Lung microvascular endothelial cell (primary cell): ENCODE measurements around the gene RPL13. TPM values are rescaled to one million over a fixed set of nuclear protein-coding genes. Genes with fewer than 3 reads are reported as not detected.
A peak's percentile ranks its signal among the peaks of the same experiment; 100 is the strongest.
"Not testable (repeated sequence)": the region's sequence is repeated elsewhere in the genome, so short reads cannot be mapped to it uniquely, and the experiment has no call there.

Experiments
- DNase-seq, 2 donors: peaks; one replicate each; pipeline versions ENCODE4 v3.0.0 to v3.0.0-alpha.2; 2010; ENCODE audit warnings: low read depth in 2 of 2
- total RNA-seq: library from RNA; depleted of rRNA; stranded (reverse); fragments of >200 nt; gene quantifications from 2 replicates; pipeline ENCODE4 v1.2.1, GENCODE V29; 2014

Gene RPL13
- total RNA-seq, 1 donor from 2014 or later: 4,242 TPM

DNA sequence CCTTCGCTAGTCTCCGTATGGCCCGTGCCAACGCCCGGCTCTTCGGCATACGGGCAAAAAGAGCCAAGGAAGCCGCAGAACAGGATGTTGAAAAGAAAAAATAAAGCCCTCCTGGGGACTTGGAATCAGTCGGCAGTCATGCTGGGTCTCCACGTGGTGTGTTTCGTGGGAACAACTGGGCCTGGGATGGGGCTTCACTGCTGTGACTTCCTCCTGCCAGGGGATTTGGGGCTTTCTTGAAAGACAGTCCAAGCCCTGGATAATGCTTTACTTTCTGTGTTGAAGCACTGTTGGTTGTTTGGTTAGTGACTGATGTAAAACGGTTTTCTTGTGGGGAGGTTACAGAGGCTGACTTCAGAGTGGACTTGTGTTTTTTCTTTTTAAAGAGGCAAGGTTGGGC lies 2.5 kb downstream of the RPL13 start:
- DNase-seq: no peak

DNA sequence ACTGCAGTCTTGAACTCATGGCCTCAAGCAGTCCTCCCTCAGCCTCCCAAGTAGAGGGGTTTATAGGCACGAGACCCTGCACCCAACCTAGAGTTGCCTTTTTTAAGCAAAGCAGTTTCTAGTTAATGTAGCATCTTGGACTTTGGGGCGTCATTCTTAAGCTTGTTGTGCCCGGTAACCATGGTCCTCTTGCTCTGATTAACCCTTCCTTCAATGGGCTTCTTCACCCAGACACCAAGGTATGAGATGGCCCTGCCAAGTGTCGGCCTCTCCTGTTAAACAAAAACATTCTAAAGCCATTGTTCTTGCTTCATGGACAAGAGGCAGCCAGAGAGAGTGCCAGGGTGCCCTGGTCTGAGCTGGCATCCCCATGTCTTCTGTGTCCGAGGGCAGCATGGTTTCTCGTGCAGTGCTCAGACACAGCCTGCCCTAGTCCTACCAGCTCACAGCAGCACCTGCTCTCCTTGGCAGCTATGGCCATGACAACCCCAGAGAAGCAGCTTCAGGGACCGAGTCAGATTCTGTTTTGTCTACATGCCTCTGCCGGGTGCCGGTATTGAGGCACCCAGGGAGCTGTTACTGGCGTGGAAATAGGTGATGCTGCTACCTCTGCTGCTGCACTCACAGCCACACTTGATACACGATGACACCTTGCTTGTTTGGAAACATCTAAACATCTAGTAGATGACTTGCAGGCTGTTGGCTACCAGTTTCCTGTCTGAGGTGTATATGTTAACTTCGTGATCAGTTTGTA lies 3.3 kb downstream of the RPL13 start:
- DNase-seq: no peak

DNA sequence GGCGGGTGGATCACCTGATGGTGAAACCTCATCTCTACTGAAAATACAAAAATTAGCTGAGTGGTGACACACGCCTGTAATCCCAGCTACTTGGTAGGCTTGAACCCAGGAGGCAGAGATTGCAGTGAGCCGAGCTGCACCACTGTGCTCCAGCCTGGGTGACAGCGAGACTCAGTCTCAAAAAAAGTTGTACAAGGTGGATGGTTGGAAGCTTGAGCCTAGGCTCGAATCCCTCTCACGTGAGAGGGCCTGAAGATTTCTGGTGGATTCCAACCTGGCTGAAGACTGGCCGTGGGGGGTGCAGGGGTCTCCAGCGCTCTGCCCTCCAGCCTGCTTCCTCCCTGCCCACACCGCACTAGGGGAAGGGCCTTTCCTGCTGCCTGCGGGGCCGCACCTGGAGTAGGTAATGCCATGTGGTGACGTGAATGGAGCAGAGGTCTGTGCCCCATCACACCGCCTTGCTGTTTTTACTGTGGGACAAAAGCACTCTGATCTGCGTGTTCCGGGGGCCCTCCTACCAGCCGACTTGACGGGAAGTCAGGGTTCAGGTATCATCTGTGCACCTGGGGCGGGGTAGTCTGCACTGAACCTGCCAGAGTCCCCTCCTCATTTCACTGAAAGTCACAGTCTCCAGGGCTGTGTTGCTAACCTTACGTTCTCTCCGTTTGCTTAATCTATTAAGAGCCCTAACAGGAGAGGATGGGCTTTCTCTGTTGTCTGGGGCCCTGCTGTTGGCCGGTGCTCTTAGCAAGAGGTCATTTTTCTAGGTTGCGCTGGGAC lies 4.2 kb downstream of the RPL13 start:
- no peak for DNase-seq

DNA sequence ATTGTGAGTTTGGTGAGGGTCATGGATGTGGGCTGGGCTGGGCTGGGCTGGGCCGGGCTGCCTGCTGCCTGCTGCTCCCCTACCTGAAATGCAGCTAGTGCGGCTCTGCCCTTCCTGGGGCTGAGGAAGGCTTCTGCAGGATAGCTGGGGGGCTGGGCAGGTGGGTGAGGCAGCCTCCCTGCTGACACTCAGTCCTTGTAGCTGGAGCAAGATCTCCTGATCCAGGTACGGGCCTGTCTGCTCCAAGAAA lies 4.7 kb downstream of the RPL13 start:
- no peak for DNase-seq

DNA sequence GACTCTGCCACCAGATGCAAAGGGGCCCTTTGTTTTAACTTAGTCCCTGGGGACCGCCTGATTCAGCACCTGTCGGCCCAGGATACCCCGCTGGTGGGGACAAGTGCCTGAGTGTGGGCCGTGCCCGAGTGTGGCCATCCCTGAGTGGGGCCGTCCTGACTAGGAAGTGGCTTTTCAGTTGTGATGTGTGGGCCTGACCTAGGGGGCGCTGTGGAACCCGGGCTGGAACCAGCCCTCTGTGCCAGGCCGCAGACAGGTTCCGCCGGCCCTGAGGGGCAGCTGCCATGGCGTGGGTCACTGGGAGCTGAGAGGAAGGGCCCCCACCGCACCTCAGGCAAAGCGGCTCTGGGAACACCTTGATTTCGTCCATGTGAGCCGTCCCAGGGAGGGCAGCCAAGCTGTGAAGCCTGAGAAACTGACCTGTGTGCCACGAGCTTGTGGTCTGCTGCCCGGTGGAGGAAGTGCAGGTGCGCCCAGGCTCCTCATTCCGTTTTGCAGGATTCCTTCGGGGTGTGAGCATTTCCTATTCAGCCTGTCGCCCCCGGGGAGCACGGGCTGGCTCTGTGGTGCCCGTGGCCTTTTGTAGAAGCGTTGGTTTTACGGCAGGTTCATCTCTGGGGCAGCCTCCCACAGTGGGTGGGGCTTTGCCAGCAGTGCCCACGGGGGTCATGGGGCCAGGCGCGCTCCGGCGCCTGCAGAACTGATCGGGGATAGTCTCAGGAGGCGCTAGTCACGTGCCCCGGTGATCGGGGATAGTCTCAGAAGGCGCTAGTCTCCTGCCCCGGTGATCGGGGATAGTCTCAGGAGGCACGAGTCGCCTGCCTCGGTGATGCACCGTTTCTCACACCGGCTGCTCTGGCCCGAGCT lies 5.3 kb downstream of the RPL13 start:
- peak; percentile 32 to 61 for DNase-seq

DNA sequence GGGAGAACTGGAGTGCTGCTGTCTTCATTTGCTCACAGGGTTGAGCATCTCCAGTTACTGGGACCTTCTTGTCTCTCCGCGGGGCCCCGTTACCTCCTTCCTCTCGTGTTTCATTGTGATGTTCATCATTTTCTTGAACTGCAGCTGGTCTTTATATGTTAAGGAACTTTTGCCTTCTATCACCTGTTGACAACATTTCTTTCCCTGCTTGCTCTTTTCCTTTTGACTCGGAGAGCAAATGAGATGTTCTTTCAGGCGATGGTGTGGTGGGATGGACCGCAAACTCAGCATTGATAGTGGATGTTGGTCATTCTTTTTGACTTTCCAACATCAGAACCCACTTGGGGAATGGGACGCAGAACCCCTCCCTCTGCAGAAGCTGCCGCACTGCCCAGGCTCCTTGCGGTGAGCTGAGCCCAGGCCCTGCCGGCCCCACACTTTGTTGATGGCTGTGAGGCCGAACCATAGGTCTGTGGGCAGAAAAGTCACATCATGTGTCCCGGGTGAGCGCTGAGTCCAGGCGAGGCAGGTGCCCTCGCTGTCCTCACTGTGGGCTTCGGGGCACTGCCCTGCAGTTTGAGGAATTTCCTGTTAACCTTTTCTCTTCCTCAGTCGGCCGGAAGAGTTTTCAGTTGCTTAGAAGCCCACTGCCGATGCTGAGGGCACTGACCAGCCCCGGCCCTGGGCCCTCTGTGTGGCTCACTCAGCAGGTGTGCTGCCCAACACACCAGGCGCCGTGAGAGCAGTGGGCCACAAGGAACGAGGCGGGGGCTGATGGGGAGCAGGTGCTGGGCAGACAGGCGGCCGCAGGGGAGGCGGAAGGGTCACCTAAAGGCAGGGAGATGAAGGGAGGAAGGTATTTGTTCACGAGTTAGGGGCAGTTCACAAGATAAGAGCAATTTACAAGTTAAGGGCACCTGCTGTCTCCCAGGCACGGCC lies 7.4 kb downstream of the RPL13 start:
- no peak for DNase-seq

DNA sequence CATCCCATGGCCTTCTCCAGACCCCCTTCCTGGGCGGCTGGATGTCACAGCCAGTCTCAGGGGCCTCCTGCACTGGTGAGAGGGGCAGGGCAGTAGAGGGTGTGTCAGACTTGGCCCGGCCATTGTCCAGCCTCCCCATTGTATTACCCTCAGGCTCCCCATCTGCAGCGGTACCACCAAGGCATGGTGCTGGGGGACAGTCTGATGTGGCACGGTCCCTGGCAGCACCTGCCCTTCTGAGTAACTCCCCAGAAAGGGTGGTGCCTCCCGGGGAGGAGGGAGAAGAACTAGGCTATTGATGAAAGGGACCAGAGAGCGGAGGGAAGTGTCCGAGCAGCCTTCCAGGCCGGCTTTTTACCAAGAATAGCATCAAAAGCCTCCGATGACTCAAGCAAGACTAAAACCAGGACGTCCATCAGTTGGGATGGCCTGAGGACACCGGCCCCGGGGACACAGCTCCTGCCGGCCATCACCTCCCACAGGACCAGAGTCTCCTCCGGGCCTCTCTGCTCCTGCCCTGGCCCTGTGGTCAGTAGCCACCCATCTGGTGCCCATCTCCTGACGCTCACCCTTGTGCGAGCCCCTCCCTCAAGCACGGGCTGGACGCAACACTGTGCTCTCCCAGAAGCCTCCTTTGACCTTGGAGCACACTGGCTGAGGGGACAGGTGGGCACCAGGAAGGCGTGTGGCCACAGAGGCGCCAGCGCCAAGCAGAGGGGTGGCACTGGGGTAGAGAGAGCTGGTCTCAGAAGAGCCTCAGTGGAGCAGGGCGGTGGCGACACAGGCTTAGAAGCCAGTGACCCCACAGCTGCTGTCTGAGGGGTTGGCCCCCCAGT lies 9.2 kb downstream of the RPL13 start:
- DNase-seq: no peak

DNA sequence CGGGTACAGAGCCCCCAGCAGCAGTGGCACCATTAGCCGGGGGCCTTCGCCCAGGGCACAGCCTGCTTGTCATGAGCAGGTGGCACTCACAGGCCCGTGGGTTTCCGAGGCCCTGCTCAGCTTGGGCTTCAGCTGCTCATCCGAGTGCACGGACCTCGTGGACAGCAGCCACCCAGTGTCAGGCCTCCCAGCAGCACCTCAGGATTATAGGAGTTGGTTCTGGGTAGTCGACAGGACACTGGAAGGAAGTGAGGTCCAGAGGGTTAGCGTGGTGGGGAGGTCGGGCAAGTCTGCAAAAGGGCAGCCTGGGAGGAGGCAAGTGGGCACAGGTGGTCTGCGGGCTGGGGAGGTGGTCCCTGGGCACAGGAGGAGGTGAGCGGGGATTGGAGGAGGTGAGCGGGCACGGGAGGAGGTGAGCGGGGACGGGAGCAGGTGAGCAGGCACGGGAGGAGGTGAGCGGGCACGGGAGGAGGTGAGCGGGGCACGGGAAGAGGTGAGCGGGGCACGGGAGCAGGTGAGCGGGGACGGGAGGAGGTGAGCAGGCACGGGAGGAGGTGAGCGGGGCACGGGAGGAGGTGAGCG lies 10.0 kb downstream of the RPL13 start:
- DNase-seq: no peak

DNA sequence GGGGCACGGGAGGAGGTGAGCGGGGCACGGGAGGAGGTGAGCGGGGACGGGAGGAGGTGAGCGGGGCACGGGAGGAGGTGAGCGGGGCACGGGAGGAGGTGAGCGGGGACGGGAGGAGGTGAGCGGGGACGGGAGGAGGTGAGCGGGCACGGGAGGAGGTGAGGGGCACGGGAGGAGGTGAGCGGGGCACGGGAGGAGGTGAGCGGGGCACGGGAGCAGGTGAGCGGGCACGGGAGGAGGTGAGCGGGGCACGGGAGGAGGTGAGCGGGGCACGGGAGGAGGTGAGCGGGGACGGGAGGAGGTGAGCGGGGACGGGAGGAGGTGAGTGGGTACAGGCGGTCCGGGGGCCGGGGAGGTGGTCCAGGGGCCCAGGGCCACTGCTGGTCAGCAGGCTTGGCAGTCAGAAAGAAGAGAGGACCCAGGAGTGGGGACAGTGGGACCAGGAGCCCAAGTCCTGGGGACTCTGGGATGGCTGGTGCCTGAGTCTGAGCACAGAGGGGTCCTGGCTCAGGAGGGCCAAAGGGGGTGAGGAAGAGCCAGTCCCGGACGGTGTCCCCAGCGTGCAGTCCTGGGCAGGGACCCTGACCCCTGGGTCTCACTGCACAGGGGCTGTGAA lies 10.6 kb downstream of the RPL13 start:
- not testable (repeated sequence) for DNase-seq

DNA sequence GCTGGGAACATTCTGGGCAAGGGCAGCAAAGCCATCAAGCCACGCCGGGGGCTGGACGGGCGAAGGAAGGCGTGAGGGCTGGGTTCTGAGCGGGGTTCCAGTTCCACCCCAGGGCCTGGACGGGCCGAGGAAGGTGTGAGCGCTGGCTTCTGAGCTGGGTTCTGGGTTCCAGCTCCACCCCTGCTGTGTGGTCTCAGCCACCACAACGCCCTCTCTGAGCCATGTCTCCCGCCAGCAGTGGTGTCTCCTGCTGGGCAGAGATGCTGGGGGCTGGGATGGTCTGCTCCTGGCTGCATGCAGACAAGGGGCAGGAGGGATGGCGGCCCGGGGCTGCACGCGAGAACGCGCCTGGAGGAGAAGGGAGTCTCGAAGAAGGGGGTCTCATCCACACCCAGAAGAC lies 11.2 kb downstream of the RPL13 start:
- no peak for DNase-seq

DNA sequence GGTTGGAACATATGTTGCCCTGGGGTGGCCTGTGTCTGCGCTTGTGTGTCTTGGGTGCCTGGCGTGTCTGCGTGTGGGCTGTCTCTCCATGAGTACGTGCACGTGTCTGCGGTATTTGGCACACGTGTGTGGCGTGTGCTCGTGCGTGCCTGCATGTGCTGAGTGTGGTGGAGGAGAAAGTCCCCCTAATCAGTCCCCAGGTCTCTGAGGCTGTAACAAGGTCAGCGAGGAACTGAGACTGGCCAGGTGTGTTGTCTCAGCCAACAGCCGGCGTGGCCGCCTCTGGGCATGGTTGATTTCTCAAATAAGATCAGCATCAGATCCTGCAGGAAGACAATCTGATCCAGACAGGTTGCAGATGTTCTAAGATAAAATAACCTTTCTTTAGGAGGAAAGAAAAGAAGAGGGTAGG lies 11.6 kb downstream of the RPL13 start:
- no peak for DNase-seq

DNA sequence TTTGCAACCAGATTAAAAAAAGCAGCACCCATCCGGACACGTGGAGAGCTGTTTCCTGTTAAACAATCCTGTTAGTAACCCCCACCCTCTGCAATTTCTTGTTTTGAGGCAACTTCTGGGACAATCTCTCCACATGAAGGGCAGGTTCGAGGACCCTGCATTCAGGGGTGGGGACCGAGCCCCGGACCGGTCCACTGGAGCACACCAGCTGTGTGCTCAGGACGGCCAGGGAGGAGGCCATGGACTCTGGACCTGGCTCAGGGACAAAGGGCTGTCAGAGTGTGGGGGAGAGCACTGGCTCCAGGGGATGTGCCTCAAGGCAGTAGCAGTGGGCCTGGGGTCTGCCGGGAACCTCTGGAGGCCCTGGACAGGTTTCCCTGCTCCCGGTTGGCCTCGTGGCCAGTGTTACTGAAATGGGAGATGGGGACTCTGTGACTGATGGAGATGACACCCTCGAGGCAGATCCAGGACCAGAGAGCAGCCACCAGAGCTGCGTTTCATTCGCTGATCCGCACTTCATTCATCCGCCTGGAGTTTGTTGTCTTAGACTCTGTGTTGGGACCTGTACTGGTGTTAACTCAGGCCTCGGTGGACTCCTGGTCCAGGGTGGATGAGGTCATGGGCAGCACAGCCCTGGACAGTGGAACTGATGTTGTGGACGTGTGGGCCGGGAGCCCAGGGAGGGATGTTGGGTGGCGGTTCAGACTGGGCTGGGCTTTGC lies 12.2 kb downstream of the RPL13 start:
- DNase-seq: no peak

DNA sequence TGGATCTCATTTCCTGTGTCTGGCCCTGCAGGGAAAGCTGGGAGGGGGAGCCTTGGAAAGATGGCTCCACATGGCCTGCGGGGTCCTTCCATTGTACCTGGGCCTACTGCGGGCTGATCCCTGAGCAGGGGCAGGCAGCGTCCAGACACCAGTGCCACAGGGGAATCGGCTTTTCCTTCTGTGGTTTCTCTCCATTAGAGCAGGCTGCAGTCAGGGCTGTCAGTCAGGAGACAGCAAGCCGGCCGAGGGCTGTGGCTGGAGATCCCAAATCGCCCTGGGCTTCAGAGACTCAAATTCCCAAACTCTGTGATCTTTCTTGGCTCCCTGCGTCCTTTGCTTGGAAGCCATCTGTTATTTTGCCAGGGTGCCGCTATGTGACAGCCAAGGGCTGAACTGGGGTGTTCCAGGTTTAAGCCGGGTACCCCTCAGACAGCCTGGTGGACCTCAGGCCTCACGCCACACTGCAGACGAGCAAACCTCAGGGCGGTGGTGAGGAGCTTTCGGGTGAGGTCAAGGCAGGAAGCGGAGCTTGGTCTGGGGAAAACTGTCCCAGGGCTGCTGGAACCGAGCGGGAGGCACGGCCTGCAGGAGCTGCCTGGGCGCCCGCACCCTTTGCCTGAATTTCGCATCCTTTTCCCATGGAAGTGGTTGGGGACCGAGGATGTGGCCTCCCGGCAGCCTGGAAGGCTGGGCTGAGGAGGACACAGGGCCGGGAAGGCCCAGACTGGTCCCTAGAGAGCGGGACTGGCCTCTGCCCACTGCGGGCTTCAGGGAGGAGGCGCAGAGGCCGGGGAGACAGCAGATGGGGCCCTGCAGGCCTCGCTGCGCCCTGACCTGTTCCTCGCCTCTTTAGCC lies 13.6 kb downstream of the RPL13 start:
- DNase-seq: no peak

DNA sequence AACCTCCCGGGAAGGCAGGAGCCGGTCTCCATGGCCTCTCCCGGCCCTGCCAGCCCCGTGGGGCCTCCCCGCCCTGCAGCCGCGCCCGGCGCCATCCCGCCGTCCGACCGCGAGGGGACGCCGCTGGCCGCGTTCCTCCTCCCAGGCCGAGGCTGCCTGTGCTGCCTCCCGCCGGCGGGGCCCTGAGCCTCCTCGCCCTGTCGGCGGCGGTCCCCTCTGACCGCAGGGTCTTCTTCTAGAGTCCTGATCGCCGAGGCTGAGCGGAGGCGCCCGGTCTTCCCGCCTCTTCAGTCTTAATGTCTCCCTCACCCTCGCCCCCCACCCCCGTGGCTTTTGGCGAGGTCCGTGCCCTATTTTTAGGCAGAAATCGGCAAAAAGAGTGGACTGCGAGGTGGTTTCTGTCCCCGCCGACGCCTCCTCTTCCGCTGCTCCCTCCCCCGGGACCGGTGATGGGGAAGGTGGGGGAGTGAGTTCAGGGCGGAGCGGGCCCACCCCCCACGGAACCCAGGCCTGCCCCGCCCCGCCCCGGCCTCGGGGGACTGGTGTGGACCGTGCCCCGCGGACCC lies 14.3 kb downstream of the RPL13 start:
- peak; percentile 79 to 84 for DNase-seq

DNA sequence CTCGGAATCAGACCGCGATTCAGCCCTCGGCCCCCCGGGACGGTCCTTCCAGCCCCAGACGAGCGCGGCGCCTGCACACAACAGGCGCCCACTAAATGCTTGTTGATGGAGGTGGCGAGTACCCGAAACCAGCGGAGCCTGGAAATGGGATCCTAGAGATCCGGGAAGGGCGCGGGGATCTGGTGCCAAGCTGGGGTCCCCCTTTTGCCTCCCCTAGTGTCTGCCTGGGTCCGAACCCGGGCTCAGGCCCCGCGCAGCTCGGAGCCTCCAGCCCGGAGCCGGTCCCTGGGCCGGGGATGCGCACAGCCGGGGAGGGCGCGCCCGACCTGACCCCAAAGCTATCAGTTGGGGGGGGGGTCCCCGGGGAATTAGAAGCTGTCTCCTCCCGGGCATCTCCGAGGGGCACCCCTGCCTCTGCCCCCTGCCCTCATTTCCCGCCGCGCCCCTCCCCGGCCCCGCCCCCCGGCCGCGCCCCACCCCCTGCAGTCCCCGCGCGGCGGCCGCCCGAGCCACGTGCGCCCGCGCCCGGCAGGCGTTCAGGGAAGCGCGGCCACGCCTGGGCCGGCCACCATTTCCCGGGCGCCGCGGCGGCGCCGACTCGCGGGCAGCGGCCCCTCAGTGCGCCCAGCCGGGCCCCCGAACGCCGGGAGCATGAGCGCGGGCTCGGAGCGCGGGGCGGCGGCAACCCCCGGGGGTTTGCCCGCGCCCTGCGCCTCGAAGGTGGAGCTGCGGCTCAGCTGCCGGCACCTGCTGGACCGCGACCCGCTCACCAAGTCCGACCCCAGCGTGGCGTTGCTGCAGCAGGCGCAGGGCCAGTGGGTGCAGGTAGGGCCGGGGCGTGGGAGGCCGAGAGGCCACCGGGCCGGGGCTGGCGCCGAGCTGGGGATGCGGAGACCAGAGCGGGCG lies 15.0 kb downstream of the RPL13 start, which contains the start of gene CPNE7:
TSS of gene CPNE7 (plus strand) at position 512 of the 906 bp plus-strand sequence. CDS start at position 652, 140 bp downstream.
- DNase-seq: no peak
